A549 (cell line): ENCODE results near the gene UBAC2. TPM values are rescaled to one million over a fixed set of nuclear protein-coding genes. Genes with fewer than 3 reads are reported as not detected.

Experiments used
- ATAC-seq, 2 experiments: fragments of 200-7000 bp in 1 of 2; fragments of >200 bp in 1 of 2; cut with Nextera tagmentation in 1 of 2; cut with Tn5 transposase in 1 of 2; 3 replicates each; pipeline versions ENCODE4 v1.8.0 to v1.9.1; 2018 to 2020; ENCODE audit warnings: mild to moderate bottlenecking in 1 of 2, moderate library complexity in 1 of 2
- CTCF ChIA-PET: fragments of 300-600 bp; sonication (Branson Sonifier 250); formaldehyde crosslinking; extraction: SDS; loops from one replicate; lab custom pipeline; 2021; ENCODE audit warnings: antibody characterized with exemption, inconsistent platforms; lab: Yijun Ruan, JAX
- POLR2A ChIA-PET: fragments of 350-600 bp; formaldehyde crosslinking; extraction: SDS; loops from one replicate; lab custom pipeline; 2021; ENCODE audit warnings: antibody characterized with exemption, inconsistent platforms; lab: Yijun Ruan, JAX
- DNase-seq, 2 experiments: peaks; one replicate each; pipeline versions ENCODE4 v3.0.0 to v3.0.0-alpha.2; 2011 to 2016; ENCODE audit warnings: low read depth in 1 of 2, low spot score in 1 of 2
- FAIRE-seq: peaks from 2 replicates; lab custom pipeline; 2011; peaks lifted over from hg19 to GRCh38; lab: Jason Lieb, UNC
- H3K27ac ChIP-seq, 2 experiments: fragments of >200 bp; sonication (Bioruptor Twin); formaldehyde crosslinking; 3 replicates each; pipeline ENCODE4 v1.5.1; 2016 to 2017
- H3K4me1 ChIP-seq: fragments of >200 bp; sonication (Bioruptor Twin); formaldehyde crosslinking; 3 replicates; pipeline ENCODE4 v1.6.1; 2016
- H3K4me2 ChIP-seq: fragments of >200 bp; sonication (Bioruptor Twin); formaldehyde crosslinking; 3 replicates; pipeline ENCODE4 v1.6.1; 2016
- H3K4me3 ChIP-seq: fragments of >200 bp; sonication (Bioruptor Twin); formaldehyde crosslinking; 3 replicates; pipeline ENCODE4 v1.5.1; 2016
- H3K9me3 ChIP-seq: fragments of >200 bp; sonication (Bioruptor Twin); formaldehyde crosslinking; 3 replicates; pipeline ENCODE4 v1.6.1; 2016
- CBX2 ChIP-seq: fragments of 200-600 bp; sonication (generic); IDR thresholded peaks from 2 replicates; pipeline ENCODE4 v1.6.1; 2016; ENCODE audit warnings: low read depth, mild to moderate bottlenecking, borderline replicate concordance
- CEBPB ChIP-seq, 2 experiments: fragments of >200 bp in 1 of 2; sonication (Bioruptor Twin) in 1 of 2; formaldehyde crosslinking in 1 of 2; IDR thresholded peaks; 2 replicates each; pipeline ENCODE4 v1.6.1; 2012 to 2016
- FOXS1 ChIP-seq: fragments of 250-450 bp; sonication (Bioruptor Pico); IDR thresholded peaks from 2 replicates; pipeline ENCODE4 v1.5.0; 2020; ENCODE audit warnings: mild to moderate bottlenecking, moderate library complexity
- HDAC2 ChIP-seq: fragments of 200-600 bp; sonication (generic); IDR thresholded peaks from 2 replicates; pipeline ENCODE4 v1.6.1; 2016
- HEYL ChIP-seq: fragments of 250-450 bp; sonication (Bioruptor Pico); IDR thresholded peaks from 2 replicates; pipeline ENCODE4 v1.8.0; 2021; ENCODE audit warnings: mild to moderate bottlenecking, moderate library complexity
- HOXA7 ChIP-seq: fragments of 250-450 bp; sonication (Bioruptor Pico); IDR thresholded peaks from 2 replicates; pipeline ENCODE4 v1.5.0; 2020; ENCODE audit warnings: mild to moderate bottlenecking, moderate library complexity
- JUN ChIP-seq, 2 experiments: fragments of >200 bp; sonication (Bioruptor Twin); formaldehyde crosslinking; IDR thresholded peaks; 2 replicates in 1 of 2; 3 replicates in 1 of 2; pipeline ENCODE4 v1.6.1; 2016 to 2017
- KDM1A ChIP-seq: fragments of 200-600 bp; sonication (generic); IDR thresholded peaks from 2 replicates; pipeline ENCODE4 v1.6.1; 2016; ENCODE audit warnings: low read depth, mild to moderate bottlenecking
- MAFK ChIP-seq: fragments of 450-650 bp; IDR thresholded peaks from 2 replicates; pipeline ENCODE4 v1.6.1; 2014; ENCODE audit not compliant: partially characterized antibody
- MAZ ChIP-seq: fragments of 150-350 bp; IDR thresholded peaks from 2 replicates; pipeline ENCODE4 v1.6.1; 2014; ENCODE audit warnings: antibody characterized with exemption, low read depth, low read length, borderline replicate concordance
- MYC ChIP-seq: IDR thresholded peaks from 2 replicates; pipeline ENCODE4 v1.6.1; 2012; ENCODE audit warnings: mild to moderate bottlenecking, inconsistent platforms, low read length, improper control_type of control experiment, borderline replicate concordance
- POLR2A ChIP-seq: IDR thresholded peaks from 2 replicates; pipeline ENCODE4 v1.6.1; 2012; ENCODE audit warnings: mild to moderate bottlenecking, low read length
- POLR2AphosphoS2 ChIP-seq: conservative IDR thresholded peaks from 2 replicates; pipeline ENCODE4 v1.6.1; 2012; ENCODE audit warnings: low read length, improper control_type of control experiment, inconsistent platforms
- RAD21 ChIP-seq, 2 experiments: fragments of >200 bp in 1 of 2; sonication (Bioruptor Twin) in 1 of 2; formaldehyde crosslinking in 1 of 2; IDR thresholded peaks in 1 of 2; conservative IDR thresholded peaks in 1 of 2; 2 replicates in 1 of 2; 3 replicates in 1 of 2; pipeline ENCODE4 v1.6.1; 2012 to 2018; ENCODE audit warnings: inconsistent platforms in 1 of 2
- SMC3 ChIP-seq: fragments of >200 bp; sonication (Bioruptor Twin); formaldehyde crosslinking; IDR thresholded peaks from 3 replicates; pipeline ENCODE4 v1.6.1; 2018; ENCODE audit warnings: inconsistent platforms
- TFCP2L1 ChIP-seq: fragments of 250-450 bp; sonication (Bioruptor Pico); IDR thresholded peaks from 2 replicates; pipeline ENCODE4 v1.5.0; 2021; ENCODE audit warnings: mild to moderate bottlenecking
- ZC3H11A ChIP-seq: fragments of 450-650 bp; IDR thresholded peaks from 2 replicates; pipeline ENCODE4 v1.6.1; 2014; ENCODE audit warnings: antibody characterized with exemption, mild to moderate bottlenecking
- ZSCAN20 ChIP-seq: fragments of 250-450 bp; sonication (Bioruptor Pico); IDR thresholded peaks from 2 replicates; pipeline ENCODE4 v1.8.0; 2022; ENCODE audit warnings: mild to moderate bottlenecking, moderate library complexity
- WGBS: methylation state at CpG from one replicate; pipeline ENCODE4 v1.1.6; 2017; ENCODE audit errors: missing lambda C conversion rate; 5-methylcytosine and 5-hydroxymethylcytosine counted together
- polyA plus RNA-seq, 4 experiments: library from polyadenylated mRNA; depleted of rRNA in 3 of 4; stranded (reverse); fragments of >200 nt; fragmentation: RNase III in 1 of 4; extraction: RNeasy Plus Mini Kit Qiagen cat#74134 plus additional on column Dnase treatment in 1 of 4; gene quantifications; 2 replicates in 3 of 4; 3 replicates in 1 of 4; pipeline ENCODE4 v1.2.3, GENCODE V29; 2011 to 2017
- TF ChIP-seq, protein P1 (sequence below): fragments of 250-450 bp; sonication (Bioruptor Pico); IDR thresholded peaks from 2 replicates; pipeline ENCODE4 v1.5.0; 2021; ENCODE audit warnings: mild to moderate bottlenecking, moderate library complexity, borderline replicate concordance
- TF ChIP-seq, protein P2 (sequence below): fragments of >200 bp; sonication (Bioruptor Twin); formaldehyde crosslinking; IDR thresholded peaks from 3 replicates; pipeline ENCODE4 v1.5.1; 2016

UBAC2 gene
- polyA plus RNA-seq, 2 of the 4 experiments (the other 2 are of a cell fraction) = 61.6 to 103 TPM

DNA sequence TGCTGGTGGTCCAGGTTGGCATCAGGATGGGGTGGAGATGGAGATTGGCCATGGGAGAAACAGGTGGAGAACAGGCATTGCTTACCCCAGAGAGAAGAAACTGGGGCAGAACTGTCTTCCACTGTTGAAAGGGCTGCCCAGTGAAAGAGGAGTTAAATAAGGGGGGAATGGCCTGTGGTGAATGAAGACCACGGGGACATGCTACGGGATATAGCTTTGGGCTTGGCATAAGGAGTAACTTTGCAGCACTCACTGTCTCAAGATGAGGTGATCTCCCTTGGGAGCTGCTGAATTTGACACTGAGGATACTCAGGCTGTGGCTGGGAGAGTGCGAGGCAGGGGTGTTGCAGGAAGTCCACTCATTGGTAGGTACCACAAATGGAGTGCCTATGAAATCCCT, 68.2 kb downstream of the UBAC2 start:
- peaks cover 4% of the 10 kb centered on the region; the same call in 1 of the 3 replicates for H3K9me3 ChIP-seq
- H3K27ac ChIP-seq = no peak overlapping the region
- no peak for FAIRE-seq
- TF ChIP-seq MYC = no peak
- no peak for TF ChIP-seq MAZ
- TF ChIP-seq HDAC2 = no peak
- no peak for TF ChIP-seq CEBPB (IDR thresholded peaks at IDR 0.05)
- TF ChIP-seq, protein P1, sequence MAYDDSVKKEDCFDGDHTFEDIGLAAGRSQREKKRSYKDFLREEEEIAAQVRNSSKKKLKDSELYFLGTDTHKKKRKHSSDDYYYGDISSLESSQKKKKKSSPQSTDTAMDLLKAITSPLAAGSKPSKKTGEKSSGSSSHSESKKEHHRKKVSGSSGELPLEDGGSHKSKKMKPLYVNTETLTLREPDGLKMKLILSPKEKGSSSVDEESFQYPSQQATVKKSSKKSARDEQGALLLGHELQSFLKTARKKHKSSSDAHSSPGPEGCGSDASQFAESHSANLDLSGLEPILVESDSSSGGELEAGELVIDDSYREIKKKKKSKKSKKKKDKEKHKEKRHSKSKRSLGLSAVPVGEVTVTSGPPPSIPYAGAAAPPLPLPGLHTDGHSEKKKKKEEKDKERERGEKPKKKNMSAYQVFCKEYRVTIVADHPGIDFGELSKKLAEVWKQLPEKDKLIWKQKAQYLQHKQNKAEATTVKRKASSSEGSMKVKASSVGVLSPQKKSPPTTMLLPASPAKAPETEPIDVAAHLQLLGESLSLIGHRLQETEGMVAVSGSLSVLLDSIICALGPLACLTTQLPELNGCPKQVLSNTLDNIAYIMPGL (CRISPR knock-in tag) = no peak
- TF ChIP-seq FOXS1 (CRISPR knock-in tag) = no peak
- TF ChIP-seq TFCP2L1 (CRISPR knock-in tag) = no peak
- TF ChIP-seq POLR2A = no peak
- no peak for TF ChIP-seq HOXA7 (CRISPR knock-in tag)
- no peak for TF ChIP-seq ZC3H11A
- TF ChIP-seq KDM1A = no peak
- TF ChIP-seq POLR2AphosphoS2 = no peak
- no peak for TF ChIP-seq ZSCAN20 (CRISPR knock-in tag)
- no peak for TF ChIP-seq CBX2
- TF ChIP-seq JUN (IDR thresholded peaks at IDR 0.05) = no peak
- no peak for TF ChIP-seq SMC3
- no peak overlapping the region for H3K4me3 ChIP-seq
- no peak for ATAC-seq
- no peak for DNase-seq
- 93% methylated on average over 3 of the region's 3 CpGs for WGBS
- POLR2A ChIA-PET = no interaction called here
- H3K4me1 ChIP-seq = no peaks in the 10 kb centered on the region
- CTCF ChIA-PET = interaction anchor here (0.7 to 5.6 kb wide), 17 partner anchors 11 to 429 kb away, joined by 3 to 106 read pairs (median 4); partner anchors contain the start of gene UBAC2
- no peak overlapping the region for H3K4me2 ChIP-seq

- H3K4me1 ChIP-seq = no peaks in the 10 kb centered on the region
- DNase-seq (peak in 1 of 2 experiments; percentile 45), ATAC-seq (peak in 1 of 2 experiments; percentile 83; a peak in 4 of 6 replicates), FAIRE-seq (no peak)
- H3K4me3 ChIP-seq = no peak overlapping the region
- WGBS = 63% methylated on average over 3 of the region's 3 CpGs
- H3K9me3 ChIP-seq = peaks cover 4% of the 10 kb centered on the region; the same call in 1 of the 3 replicates
- CTCF ChIA-PET = interaction anchor here (0.5 to 5.6 kb wide), 31 partner anchors 9 to 430 kb away, joined by 3 to 106 read pairs (median 4); partner anchors contain the start of gene UBAC2
- TF ChIP-seq SMC3 = 0 out of 3 replicates have a peak, but pooled peaks have one; percentile 12
- TF ChIP-seq, protein P2, sequence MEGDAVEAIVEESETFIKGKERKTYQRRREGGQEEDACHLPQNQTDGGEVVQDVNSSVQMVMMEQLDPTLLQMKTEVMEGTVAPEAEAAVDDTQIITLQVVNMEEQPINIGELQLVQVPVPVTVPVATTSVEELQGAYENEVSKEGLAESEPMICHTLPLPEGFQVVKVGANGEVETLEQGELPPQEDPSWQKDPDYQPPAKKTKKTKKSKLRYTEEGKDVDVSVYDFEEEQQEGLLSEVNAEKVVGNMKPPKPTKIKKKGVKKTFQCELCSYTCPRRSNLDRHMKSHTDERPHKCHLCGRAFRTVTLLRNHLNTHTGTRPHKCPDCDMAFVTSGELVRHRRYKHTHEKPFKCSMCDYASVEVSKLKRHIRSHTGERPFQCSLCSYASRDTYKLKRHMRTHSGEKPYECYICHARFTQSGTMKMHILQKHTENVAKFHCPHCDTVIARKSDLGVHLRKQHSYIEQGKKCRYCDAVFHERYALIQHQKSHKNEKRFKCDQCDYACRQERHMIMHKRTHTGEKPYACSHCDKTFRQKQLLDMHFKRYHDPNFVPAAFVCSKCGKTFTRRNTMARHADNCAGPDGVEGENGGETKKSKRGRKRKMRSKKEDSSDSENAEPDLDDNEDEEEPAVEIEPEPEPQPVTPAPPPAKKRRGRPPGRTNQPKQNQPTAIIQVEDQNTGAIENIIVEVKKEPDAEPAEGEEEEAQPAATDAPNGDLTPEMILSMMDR = peak; percentile 66
- peak; percentile 92 for TF ChIP-seq MAFK
- no peak for TF ChIP-seq TFCP2L1 (CRISPR knock-in tag)
- TF ChIP-seq HOXA7 (CRISPR knock-in tag) = no peak
- peak; percentile 54 to 58; a peak in 4 of 5 replicates for TF ChIP-seq RAD21 (conservative IDR thresholded peaks at IDR 0.05 in 1 of 2, IDR thresholded peaks at IDR 0.05 in 1 of 2)
- H3K4me2 ChIP-seq = no peak overlapping the region
- POLR2A ChIA-PET = no interaction called here
- no peak overlapping the region for H3K27ac ChIP-seq
Measured at GRCh38 chr13:99269627-99270241, 69.1 kb downstream of the UBAC2 start.

- DNase-seq (no peak), ATAC-seq (no peak), FAIRE-seq (no peak)
- H3K27ac ChIP-seq = no peak overlapping the region
- no peak overlapping the region for H3K4me2 ChIP-seq
- POLR2A ChIA-PET = no interaction called here
- CTCF ChIA-PET = interaction anchor here (1.0 to 5.6 kb wide), 13 partner anchors 10 to 176 kb away, joined by 3 to 106 read pairs (median 5); no protein-coding TSS in a partner anchor
- TF ChIP-seq HEYL (CRISPR knock-in tag) (no peak), HDAC2 (no peak)
- 98% methylated on average over 2 of the region's 2 CpGs for WGBS
- no peaks in the 10 kb centered on the region for H3K4me1 ChIP-seq
- H3K4me3 ChIP-seq = no peak overlapping the region
- H3K9me3 ChIP-seq = peaks cover 4% of the 10 kb centered on the region; the same call in 1 of the 3 replicates
Measured at GRCh38 chr13:99270518-99270917, 69.9 kb downstream of the UBAC2 start.
